Tongue (tissue), 2 donors: Measurements from ENCODE around the gene CNGA1. TPM values are rescaled to one million over a fixed set of nuclear protein-coding genes. Genes with fewer than 3 reads are reported as not detected.
"Not testable (repeated sequence)": the region's sequence is repeated elsewhere in the genome, so short reads cannot be mapped to it uniquely, and the experiment has no call there.

Source experiments
- DNase-seq: peaks from one replicate; pipeline ENCODE4 v3.0.0-alpha.2; 2015
- total RNA-seq: library from RNA; depleted of rRNA; stranded (reverse); fragments of >200 nt; gene quantifications from one replicate; pipeline ENCODE4 v1.2.3, GENCODE V29; 2014

Gene CNGA1
- total RNA-seq, 1 donor from 2014 or later: 0.41 TPM

DNA sequence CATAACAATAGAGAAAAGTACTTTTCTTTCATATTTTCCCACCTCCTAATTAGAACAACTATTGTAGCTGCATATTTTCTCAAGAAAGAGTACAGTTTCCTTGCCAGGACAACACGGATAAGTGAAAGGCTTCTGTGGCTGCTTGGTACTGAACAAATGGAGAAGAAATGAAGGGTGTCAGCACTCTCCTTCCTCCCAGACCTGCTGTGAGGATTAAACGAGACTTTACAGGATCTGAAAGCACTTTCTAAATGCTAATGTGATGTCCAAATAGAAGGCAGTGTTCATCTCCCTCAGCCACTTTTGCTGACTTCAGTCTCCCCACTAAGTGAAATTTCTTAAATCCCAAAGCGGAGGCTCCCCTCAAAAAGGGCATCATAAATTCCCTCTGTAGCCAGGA is 14.0 kb upstream of the CNGA1 start:
- DNase-seq: no peak

DNA sequence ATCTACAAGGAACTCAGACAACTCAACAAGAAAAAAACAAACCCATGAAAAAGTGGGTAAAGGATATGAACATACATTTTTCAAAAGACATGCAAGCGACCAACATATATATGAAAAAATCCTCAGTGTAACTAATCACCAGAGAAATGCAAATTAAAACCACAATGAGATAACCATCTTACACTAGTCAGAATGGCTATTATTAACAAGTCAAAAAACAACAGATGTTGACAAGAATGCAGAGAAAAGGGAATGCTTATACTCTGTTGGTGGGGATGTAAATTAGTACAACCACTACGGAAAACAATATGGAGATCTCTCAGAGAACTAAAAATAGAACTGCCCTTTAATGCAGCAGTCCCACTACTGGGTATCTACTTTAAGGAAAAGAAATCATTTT is 12.2 kb upstream of the CNGA1 start:
- DNase-seq: no peak

DNA sequence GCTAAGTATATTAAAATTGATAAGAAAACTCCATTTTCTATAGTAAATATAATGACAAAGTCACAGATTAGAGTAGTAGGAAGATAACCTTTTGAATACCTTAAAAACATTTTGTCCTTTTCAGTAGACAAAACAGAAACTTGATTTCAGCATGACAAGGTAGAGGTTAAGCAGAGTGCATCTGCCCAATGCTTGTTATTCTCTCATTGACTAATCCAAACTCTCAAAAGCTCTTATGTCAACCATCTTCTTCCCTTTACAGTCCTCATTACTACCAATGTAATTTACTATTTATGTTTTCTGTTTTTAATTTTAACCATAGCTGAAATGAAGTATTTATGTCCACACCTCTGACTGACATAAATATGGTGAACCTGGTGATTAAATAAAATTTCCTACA is 11.2 kb upstream of the CNGA1 start:
- DNase-seq: no peak

DNA sequence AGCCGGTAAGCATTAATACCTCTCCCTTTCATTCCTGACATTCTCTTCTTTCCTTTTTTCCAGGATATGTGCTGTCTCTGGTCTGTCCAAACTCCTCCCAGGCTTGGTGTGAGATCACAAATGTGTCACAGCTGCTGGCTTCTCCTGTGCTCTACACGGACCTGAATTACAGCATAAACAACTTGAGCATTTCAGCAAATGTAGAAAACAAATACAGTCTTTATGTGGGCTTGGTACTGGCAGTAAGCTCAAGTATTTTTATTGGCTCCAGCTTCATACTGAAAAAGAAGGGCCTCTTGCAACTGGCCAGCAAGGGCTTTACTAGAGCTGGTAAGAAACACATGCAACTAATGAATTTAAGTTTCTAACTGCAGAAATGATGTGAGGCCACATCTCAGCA is 8.5 kb upstream of the CNGA1 start:
- peak; percentile 69 for DNase-seq

DNA sequence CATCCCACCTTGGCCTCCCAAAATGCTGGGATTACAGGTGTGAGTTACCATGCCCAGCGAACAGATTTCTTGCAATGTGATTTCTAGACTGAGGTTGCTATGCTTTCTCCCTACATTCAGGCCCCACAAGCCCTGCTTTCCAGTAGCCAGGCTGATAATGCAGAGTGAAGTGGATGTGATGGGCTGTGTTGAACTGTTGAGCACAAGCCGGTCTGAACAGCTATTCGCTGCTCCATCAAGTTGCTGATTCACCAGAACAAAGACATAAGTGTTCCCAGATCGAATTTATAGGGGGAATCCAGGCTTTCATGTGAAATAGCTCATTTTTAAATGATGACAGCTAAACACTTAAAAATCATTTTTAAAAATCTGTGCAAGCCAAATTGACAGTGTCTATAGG is 8.0 kb upstream of the CNGA1 start:
- no peak for DNase-seq

DNA sequence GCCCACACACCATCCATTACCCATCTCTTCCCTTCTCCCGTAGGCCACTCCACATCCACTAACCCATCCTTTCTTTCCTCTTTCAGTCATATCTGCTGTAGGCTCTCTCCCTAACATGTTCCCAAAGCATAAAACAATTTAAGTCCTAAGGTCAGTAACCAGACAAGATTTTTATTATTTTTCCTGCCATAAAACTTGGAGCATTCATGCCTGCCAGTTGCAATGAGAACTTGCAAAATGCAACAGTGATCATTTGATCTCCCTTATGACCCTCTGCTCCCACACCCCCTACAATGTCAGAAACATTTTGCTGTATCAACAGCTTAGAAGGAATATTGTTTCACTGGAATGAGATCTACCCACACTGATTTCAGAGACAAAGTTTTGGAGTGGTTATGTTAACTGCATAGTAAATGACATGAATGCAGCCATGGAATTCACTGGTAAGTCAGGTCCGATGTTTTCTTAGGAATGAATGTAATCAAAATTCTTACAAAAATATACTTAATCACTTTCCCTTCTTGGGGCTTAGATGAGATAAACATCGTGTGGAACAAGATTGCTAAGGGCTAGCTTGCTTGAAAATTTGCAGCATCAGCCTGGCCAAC is 5.8 kb upstream of the CNGA1 start:
- no peak for DNase-seq

DNA sequence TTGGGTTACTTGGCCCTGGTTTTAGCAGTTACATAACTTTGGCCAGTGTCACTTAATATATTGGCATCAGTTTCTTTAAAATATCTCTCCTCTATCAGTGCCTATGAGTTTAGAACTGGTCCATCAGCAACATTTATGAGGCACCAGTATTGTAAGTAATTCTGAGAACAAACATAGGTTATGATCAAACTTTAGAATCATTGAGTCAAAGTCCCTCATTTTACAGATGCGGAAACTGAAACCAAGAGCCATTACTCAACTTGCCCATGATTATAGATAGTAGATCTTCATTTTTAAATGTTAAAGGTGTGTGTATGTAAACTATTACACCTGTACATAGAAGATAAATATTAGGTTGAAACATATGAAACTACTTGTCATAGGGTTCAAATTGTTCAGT is 4.6 kb upstream of the CNGA1 start:
- DNase-seq: no peak

DNA sequence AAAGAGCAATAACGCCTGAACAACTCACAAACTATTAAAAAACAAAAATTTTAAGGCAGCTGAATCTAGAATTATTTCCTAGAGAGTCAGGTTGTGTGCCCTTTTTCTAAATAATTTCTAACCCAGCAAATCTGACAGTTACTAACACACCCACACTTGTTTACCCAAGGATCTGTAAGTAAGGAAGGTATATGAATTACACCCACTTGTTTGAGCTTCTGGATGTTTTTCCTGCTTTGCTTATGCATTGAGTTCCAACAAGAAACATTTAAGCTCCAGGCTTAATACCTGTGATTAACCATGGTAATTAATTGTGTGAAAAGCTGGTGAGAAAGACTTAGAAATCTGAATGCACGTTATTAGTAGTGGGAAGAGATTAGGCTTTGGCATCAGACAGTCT is 1.6 kb upstream of the CNGA1 start:
- no peak for DNase-seq

DNA sequence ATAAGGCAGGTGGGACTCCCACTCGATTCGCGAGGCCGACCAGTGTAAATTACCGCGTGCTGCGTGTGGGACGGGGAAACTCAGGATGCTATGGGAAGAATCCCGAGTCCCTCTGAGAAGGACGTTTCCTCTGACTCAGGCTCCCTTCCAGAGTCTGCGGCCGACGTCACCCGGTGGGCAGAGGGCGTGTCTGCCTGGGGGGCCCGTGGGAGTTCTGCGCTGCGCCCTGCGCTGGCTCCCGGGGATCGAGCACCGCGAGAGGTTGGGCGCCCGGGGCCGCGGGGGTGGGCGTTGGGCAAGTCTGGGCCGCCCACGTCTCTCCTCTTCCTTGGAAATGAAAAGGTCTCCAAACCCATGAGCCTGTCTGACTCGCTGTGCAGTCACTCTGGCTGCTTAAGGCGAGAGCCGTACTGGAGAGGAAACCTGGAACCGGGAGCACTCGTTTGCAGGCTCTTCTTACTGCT is 659 bp upstream of the CNGA1 start:
- DNase-seq: peak; percentile 61

DNA sequence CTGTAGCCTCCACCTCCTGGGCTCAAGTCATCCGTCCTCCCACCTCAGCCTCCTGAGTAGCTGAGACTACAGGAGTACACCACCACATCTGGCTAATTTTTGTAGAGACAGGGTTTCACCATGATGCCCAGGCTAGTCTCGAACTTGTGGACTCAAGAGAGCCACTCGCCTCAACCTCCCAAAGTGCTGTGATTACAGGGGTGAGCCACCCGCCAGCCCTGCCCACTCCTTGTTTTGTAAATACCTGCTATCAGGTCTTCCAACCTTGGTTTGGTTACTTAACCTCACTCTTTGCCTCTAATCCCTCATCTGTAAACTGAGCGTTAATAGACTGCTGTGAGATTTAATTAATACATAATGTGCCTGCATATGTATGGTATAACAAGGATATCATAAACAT is 803 bp downstream of the CNGA1 start:
- DNase-seq: no peak

DNA sequence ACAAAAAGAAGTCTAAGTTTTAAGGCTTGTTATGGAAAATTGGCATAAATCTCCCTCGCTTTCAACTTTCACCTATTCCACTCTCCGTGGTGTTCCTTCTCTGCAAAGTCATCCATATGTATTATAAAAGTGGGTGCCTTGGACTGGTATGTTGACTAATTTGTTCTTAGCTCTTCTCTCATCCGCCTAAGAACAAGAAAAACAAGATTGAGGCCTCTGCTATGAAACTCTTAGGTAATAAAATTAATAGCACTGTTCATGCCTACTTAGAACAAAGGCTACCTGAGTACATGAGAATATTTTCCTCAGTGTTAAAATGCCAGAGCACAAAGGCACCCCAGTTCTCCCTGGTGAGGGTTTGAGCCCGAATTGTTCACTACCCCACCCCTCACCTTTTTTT is 1.3 kb downstream of the CNGA1 start:
- no peak for DNase-seq

DNA sequence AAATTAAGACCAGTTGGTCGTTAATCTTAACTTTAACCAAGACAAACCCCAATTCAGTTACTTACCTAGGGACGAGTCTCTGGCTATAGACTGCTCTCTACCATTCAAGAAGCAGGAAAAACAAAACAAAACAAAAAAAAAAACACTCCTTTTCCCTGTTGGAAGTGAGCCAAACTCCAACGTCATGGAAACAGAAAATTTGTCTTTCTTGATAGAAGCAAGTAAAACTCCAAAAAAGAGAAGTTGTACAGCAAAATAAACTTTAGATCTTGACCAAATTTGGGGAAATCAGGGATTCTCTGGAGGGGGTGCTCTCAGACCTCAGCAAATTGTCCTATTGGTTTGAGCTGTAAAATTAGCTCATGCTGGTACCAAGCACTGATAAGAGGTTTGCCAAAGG is 3.7 kb downstream of the CNGA1 start:
- no peak for DNase-seq

DNA sequence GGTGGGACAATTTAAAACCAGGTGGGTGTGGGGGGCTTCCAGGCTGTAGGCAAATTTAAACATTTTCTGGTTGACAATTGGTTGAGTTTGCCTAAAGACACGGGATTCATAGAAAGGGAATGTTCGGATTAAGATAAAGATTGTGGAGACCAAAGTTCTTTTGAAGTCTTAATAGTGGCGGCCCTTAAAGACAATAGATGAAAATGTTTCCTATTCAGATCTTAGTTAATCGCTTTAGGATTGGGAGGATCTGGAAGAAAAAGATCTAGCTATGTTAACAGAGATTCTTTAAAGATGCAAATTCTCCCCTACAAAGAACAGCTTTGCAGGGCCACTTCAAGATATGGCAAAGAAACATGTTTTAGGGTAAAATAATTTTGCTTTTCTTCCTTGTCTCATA is 4.8 kb downstream of the CNGA1 start:
- DNase-seq: no peak

DNA sequence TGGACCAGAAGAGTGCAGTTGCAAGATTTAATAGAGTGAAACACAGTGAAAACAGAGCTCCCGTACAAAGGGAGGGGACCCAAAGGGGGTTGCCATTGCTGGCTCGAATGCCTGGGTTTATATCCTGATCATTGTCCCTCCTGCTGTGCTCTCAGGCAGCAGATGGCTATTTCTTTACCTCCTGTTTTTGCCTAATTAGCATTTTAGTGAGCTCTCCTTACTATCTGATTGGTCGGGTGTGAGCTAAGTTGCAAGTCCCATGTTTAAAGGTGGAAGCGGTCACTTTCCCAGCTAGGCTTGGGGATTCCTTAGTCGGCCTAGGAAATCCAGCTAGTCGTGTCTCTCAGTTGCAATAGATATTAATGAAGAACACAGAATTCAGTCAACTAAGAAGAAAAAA is 5.6 kb downstream of the CNGA1 start:
- not testable (repeated sequence) for DNase-seq

DNA sequence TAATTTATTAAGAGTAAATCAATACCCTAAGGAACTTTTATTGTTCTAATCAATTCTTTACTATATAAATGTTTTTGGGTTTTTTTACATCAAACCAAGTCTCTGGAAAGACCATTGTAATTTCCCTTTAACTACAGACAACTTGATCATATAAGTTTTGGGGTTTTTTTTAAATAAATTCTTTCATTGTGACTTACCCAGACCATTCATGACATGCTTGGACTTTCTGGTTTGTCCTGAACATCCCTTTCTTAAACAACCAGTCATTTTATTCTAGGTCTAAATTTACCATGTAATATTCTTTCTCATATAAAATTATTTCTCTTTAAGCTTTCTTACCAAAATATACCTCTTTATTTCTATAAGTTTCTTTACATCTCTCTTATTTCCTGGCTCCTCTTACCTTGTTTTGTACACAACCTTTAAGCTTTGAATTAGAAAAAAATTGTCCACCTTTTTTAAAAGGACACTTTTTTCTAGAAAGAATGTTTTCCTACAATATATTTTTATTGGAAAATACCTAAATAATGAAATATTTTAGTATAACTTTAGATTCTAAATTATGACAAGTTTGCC is 8.4 kb downstream of the CNGA1 start:
- DNase-seq: no peak

DNA sequence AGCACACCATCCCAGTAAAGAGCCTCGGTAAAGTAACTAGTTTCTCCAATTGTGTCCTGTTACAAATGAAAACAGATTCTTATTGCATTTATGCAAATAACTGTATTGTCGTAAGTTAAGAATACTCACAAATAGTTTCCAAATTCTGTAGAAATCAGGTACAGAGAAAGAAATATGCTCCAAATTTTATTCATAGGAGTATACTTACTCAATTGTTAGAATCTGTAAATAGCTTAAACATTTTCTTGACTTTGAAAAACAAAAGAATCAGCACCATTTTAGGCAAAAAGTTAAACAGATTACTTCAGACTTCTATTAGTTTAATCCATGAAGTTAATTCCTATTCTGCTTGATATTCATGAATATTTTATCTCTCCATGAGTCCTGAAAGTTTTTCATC is 10.7 kb downstream of the CNGA1 start:
- DNase-seq: no peak

DNA sequence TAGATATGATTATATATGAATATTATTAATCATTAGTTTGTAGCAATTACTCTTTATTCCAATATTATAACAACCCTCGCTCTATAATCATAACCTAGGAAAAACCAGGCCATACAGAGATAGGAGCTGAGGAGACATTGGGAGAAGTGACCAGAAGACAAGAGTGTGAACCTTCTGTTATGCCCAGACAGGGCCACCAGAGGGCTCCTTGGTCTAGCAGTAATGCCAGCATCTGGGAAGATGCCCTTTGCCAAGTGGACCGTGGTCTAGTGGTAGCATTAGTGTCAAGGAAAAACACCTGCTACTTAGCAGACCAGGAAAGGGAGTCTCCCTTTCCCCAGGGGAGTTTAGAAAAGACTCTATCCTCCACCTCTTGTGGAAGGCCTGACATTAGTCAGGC is 12.9 kb downstream of the CNGA1 start:
- DNase-seq: not testable (repeated sequence)

DNA sequence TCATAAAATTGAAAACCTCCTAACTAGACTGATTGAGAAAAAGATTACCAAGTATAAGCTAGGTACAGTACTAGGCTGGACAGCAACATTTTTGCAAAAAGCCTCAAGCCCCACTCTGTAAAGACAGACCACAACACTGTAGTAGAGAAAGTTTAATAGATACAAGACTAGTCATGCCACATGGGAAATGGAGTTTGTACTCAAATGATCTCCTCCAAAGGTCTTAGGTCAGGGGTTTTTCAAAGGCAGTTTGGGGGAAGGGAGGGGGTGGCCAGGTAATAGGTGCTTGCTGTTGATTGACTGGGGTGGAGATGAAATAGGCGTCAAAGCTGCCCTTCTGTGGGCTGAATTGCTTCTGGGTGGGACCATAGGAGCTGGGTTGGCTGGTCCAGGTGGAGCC is 14.2 kb downstream of the CNGA1 start:
- DNase-seq: no peak

DNA sequence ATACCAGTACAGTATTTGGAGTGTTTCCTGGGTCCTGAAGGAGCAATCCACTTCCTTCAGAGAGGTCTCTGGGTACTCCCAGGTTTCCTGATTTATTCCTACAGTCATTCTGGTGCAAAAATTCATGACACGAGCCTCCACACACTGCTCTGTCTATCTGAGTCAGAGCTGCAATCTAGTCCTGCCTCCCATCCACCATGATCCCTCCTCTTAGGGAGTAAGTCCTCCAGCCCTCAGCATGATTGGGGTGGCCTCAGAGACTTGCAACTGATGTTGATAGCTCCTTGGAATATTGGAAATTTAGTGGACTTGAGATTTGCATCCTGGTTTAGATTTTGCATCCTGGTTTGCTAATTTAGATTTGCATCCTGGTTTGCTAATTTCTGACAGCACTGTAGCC is 20.5 kb downstream of the CNGA1 start:
- DNase-seq: no peak

DNA sequence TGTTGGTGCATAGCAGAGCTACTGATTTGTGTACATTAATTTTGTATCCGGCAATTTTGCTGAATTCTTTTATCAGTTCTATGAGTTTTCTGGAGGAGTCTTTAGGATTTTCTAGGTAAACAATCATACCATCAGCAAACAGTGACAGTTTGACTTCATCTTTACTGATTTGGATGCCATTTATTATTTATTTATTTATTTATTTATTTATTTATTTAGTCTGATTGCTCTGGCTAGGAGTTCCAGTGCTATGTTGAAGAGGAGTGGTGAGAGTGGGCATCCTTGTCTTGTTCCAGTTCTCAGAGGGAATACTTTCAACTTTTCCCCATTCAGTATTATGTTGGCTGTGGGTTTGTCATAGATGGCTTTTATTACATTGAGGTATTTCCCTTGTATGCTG is 24.0 kb downstream of the CNGA1 start:
- not testable (repeated sequence) for DNase-seq

DNA sequence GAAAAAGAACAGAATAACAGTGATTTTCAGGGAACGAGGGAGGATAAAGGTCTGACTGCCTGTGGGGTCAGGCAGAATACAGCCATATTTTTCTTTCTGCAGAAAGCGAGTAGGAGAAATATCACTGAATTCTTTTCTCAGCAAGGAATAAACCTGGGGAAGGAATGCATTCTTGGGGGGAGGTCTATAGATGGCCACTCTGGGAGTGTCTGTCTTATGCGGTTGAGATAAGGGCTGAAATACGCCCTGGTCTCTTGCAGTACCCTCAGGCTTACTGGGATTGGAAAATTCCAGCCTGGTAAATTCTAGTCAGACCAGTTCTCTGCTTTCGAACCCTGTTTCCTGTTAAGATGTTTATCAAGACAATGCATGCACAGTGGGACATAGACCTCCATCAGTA is 26.3 kb downstream of the CNGA1 start:
- DNase-seq: no peak

DNA sequence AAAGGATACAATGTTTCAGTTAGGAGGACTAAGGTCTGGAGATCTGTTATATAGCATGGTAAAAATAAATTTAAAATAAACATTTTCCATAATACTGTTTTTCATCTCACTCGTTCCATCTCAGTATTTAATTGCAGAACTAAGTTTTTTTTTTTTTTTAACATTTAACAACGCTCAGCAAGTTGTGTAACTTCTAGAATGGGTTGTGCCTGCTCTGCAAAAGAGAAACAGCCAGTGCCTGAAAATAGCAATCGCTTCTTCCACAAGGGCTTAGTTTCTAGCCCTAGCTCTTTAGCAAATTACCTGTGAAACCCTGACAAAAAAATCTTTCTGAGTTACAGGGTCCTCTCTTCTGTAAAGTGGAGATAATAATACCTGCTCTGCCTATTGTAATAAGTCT is 41.9 kb downstream of the CNGA1 start:
- DNase-seq: no peak

DNA sequence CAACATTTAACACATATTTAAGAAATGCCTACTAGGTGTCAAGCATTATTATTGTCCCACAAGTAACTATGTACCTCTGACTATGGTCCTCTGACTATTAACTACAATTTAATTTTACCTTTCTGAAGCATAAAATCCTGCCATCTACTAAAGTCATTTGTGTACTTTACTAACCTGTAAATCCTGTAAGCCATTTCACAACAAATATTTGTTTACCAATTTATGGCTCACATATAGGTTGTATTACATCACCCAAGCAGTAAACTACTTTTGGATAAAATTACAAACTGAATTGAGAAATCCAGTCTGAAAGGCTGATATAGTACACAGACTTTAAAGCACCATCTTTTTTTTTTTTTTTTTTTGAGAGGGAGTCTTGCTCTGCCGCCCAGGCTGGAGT is 43.8 kb downstream of the CNGA1 start:
- DNase-seq: no peak

DNA sequence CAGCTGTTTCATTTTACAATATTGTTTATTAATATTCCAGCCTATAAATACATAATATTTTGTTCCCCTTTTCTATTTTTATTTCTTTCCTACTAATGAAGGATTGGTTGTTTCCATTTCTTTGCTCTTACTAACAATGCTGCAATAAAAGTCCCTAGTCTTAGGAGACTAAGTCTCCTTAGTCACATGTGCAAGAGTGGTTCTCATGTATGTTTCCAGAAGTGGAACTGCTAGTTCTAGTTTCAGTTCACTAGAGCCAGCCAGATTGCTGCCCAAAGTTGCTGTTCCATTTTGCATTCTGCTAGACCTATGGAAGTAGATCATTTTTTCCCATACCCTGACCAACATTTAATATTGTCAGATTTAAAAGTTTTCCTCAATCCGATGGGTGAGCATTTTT is 44.3 kb downstream of the CNGA1 start:
- no peak for DNase-seq

DNA sequence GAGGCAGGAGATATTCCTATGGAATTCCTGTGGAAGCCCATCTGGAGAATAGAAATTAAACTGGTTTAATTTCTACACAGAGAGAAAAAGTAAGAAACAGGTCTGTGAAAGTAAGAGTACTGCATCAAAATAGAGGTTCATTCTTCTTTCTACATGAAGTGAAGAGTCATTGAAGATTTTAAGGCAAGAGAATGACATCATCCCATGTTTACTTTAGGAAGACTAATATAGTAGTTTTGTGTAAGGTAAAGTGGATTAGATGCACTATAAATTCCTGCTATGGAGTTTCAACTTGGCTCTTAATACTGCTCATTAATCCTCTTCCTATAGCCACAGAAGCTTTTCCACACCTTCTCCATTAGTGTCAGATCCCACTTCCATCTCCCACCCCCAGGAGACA is 47.6 kb downstream of the CNGA1 start:
- DNase-seq: no peak
